ENCODE measurements around the gene WDR7. TPM values are rescaled to one million over a fixed set of nuclear protein-coding genes. Genes with fewer than 3 reads are reported as not detected.
"Not testable (repeated sequence)": the region's sequence is repeated elsewhere in the genome, so short reads cannot be mapped to it uniquely, and the experiment has no call there.

WDR7 gene
- total RNA-seq, 1 experiment from 2014 or later: 13.7 TPM

DNA sequence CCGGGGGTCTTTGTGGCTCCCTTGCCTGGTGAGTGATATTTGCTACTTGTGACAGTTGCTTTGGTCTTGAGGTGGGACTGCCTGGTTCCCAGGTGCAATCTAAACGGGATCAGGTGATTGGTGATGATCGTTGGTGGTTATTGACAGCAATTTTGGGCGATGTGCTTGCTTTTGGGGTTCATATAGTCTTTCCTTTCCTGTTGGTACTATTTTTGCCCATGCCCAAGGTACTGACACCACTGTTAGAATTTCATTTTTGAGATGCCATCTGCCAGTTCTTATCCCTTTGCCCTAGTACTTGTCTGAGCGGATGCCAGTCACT, 573 bp downstream of the WDR7 start:
- DNase-seq (ENCODE audit: low spot score): peak; percentile 32
- in situ Hi-C loops (cut with HindIII; ENCODE audit: low sequenced_read_pairs): no loop called here

DNA sequence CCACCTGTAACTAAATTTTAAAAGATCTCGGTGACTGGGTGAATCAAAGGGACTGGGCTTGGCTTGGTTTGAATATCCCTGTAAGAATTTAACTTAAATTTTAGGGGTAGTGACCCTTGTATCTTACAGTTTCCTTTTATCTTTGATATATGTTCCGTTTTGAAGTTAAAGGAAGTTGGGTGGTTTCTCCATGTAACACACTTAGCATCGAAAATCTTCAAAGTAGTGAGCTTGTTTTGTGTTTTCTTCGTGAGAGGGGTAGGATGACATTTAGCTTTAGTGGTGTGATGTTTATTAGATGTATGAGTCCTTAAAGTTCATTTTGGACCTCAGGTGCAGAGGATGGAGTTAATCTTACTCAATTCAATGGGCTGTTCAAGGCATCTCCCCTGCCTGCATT, 1.6 kb downstream of the WDR7 start:
- in situ Hi-C loops (cut with HindIII; ENCODE audit: low sequenced_read_pairs): no loop called here
- DNase-seq (ENCODE audit: low spot score): no peak

DNA sequence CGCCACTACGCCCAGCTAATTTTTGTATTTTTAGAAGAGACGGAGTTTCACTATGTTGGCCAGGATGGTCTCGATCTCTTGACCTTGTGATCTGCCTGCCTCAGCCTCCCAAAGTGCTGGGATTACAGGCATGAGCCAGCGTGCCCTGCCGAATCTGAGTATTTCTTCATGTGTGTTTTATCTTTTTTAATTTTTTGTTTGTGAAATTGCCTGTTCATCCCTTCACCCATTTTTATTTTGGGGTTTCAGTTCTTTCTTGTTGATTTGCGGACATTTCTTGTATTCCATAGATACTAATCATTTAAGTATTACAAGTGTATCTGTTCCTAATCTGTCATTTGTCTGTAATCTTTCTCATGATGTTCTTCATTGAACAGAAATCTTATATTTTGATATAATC, 3.1 kb downstream of the WDR7 start:
- in situ Hi-C loops (cut with HindIII; ENCODE audit: low sequenced_read_pairs); DNase-seq (ENCODE audit: low spot score): not testable (repeated sequence)

DNA sequence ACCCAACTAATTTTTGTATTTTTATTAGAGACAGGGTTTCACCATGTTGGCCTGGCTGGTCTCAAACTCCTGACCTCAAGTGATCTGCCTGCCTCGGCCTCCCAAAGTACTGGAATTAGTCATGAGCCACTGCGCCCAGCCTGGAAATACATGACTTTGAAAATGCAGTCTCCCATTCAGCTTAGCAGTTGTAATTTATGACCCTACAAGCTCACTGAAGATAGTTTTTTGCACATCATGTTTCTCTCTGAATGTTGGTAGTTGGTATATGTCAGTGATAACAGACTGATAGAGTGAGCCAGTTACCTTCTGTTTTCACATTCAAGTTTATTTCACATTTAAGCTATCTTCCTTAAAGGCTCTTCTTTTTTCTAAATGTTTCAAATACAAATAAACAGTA, 7.1 kb downstream of the WDR7 start:
- in situ Hi-C loops (cut with HindIII; ENCODE audit: low sequenced_read_pairs): no loop called here
- no peak for DNase-seq (ENCODE audit: low spot score)

DNA sequence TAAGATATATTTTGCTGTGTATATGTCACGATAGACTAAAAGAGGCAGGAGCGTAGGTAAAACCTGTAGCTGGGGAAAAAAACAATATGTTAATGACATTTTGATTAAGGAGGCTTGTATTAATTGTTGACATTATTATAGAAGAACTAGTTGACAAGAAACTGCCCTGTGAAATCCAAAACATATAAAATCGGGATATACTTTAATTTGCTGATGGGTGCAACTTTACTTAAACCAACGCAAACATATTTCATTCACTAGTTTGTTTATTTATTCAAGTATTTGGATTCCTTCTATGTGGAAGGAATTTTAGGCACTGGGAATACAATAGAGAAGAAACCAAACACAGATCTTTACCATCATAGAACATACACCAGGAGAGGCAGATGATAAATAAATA, 8.0 kb downstream of the WDR7 start:
- in situ Hi-C loops (cut with HindIII; ENCODE audit: low sequenced_read_pairs): no loop called here
- no peak for DNase-seq (ENCODE audit: low spot score)

DNA sequence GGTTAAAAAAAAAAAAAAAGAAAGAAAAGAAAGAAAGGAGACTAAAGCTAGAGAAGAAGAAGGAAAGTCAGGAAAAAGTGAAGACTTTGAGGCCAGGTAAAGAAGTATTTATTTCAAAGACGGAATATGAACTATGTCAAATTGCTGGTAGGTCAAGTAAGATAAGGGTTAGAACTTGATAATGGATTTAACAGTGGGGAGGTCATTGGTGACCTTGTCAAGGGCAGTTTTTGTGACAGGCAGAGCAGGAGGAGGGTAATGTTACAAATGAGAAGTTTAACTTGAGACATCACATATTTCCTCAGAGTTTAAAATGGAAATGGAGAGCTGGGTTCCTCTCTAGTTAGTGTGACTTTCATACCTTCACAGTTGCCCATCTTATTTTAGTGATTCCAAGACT, 9.5 kb downstream of the WDR7 start:
- no peak for DNase-seq (ENCODE audit: low spot score)
- in situ Hi-C loops (cut with HindIII; ENCODE audit: low sequenced_read_pairs): no loop called here

DNA sequence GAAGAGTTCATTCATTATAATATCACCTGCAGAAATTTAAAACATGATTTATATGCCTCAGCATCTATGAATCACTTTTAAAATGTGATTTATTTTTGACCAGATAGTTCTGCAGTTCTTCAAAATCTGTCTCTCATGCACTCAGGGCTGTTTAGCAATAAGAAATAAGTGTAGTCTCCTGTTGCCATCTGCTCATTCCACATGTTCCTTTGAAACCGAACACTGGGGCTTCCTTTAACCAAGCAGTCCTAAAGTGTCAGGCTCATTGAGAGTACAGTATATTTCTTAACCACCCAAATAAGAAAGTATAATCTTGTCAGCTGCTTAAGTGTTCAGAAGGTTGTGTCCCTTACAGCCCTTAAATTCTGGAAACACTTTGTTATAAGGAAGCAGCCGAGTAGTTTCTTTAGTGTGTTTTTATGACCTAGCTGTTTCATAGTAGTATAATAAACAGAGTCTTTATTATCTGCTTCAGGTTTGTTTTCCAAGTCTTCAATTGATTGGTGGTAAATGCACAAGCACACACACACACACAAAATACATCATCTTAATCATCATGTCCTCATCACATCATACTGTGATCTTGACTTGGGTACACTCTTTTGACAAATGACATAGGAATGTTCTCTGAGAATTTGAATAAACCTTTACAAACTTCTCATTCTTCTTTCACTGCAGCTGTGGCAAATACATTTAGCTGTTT, 10.4 kb downstream of the WDR7 start:
- DNase-seq (ENCODE audit: low spot score): no peak
- in situ Hi-C loops (cut with HindIII; ENCODE audit: low sequenced_read_pairs): no loop called here

DNA sequence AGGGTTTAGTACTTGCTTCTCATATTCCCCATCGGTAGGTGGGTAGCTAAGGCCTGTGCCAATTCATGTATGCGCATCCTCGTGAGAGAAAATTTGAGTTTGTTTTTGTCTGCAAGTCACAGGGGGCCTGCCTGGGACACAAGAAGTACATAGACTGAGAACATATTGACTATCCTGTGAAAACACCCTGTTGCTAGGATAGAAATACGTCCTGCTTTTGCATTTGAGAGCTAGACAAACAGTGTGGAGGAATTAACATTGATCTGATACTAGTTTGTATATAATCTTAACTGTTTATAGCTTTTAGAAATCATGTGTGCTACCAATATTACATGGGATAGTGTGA, 10.9 kb downstream of the WDR7 start:
- DNase-seq (ENCODE audit: low spot score): no peak

DNA sequence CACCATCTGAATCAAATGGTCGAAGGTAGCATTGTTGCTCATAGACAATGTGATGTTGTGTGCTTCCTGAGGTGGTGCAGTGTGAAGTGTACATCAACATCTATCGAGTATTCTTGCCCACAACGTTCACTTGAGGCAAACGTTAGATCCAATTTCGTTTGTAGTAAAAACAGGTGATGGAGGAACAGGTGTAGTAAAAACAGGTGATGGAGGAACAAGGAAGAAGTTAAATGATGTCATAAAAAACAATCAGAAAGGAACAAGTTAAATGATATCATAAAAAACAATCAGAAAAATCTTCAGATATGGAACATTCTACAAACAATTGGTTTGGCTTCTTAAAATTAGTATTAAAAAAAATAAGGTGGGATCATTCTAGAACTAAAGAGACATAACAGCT, 11.3 kb downstream of the WDR7 start:
- in situ Hi-C loops (cut with HindIII; ENCODE audit: low sequenced_read_pairs): no loop called here

More for the DNA sequence above, 10.9 kb downstream of the WDR7 start:
- in situ Hi-C loops (cut with HindIII; ENCODE audit: low sequenced_read_pairs): no loop called here

DNA sequence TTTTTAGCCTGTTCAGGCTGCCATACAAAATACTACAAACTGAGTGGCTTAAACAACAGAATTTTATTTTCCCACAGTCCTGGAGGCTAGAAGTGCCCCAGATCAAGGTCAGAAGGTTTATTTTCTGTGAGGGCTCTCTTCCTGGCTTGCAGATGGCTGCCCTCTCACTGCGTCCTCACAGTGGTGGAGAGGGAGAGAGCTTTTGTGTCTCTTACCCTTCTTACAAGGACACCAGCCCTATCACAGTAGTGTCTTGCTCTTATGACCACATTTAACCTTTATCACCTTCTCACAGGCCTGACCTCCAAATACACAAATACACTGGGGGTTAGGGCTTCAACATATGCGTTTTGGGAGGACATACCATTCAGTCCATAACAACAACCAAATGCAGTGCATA, 11.7 kb downstream of the WDR7 start:
- in situ Hi-C loops (cut with HindIII; ENCODE audit: low sequenced_read_pairs): no loop called here
- DNase-seq (ENCODE audit: low spot score): no peak

More for the DNA sequence above, 11.3 kb downstream of the WDR7 start:
- no peak for DNase-seq (ENCODE audit: low spot score)

DNA sequence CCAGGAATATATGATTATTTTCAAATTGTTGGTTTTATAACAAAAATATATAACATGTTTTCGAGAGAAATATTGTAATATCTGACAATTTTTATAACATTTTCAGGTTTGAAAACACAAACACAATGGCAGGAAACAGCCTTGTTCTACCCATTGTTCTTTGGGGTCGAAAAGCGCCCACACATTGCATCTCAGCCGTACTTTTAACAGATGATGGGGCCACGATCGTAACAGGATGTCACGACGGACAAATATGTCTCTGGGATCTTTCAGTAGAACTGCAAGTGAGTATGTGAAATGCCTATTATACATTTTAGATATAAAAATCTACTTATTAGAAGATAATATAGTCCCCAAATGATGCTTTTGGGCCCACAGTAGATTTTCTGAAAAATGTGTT, 21.2 kb downstream of the WDR7 start:
- DNase-seq (ENCODE audit: low spot score): no peak
- in situ Hi-C loops (cut with HindIII; ENCODE audit: low sequenced_read_pairs): no loop called here

DNA sequence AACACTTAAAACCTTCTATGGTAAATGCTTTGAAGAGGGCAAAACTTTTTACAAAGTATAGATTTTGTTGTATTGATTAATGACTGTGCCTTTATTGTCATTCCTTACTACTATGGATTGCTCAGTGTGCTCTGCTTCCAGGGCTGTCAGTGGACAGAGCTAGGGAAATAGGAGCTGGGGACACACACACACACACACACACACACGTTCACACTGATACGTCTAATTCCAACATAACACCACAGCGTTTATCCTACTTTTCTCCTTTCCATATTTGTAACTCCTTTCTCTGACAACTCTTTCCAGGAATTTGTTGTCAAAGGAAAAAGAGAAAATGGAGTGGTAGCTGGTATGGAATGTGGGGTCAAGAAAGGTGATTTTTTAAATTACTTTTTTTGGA, 21.8 kb downstream of the WDR7 start:
- in situ Hi-C loops (cut with HindIII; ENCODE audit: low sequenced_read_pairs): no loop called here

DNA sequence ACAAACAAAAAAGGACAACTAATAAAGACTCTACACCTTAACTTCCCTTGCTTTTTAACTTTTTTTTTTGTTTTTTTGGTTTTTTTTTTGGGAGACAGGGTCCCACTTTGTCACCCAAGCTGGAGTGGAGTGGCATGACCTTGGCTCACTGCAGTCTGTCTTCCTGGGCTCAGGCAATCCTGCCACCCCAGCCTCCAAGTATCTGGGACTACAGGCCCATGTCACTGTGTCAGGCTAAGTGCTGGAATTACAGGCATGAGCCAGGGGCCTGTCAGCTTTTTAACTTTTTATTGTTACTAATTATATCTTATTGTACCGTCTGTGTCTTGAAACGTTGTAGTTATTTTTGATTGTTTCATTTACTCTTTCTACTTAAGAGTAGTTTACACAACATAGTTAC, 25.5 kb downstream of the WDR7 start:
- DNase-seq (ENCODE audit: low spot score): no peak
- in situ Hi-C loops (cut with HindIII; ENCODE audit: low sequenced_read_pairs): no loop called here

More for the DNA sequence above, 21.8 kb downstream of the WDR7 start:
- no peak for DNase-seq (ENCODE audit: low spot score)

DNA sequence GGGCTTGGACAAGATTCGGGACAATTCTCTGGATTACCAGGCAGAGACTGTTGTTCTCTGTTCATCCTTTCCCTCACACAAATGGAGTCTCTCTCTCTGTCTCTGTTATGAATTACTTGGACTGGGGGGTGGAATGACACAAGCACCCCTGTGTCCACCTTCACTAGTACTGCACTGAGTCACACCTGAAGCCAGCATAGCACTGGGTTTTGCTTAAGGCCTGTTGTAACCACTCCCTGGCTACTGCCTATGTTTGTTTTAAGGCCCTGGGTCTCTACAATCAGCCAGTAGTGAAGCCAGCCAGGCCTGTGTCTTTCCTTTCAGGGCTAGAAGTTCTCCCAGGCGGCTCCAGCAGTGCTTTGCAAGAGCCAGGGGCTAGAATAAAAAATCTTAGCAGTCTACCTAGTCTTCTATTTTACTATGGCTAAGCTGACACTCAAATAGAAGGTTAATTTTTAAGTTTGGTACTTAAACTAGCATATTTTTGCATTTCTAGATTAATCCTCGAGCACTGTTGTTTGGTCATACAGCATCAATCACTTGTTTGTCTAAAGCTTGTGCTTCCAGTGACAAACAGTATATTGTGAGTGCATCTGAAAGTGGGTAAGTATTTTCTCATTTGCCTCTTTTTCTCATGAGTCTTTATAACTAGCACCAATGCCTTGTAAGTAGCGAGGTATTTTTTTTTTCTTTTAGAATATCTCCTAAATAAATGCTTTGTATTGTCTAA, 27.8 kb downstream of the WDR7 start:
- no peak for DNase-seq (ENCODE audit: low spot score)
- in situ Hi-C loops (cut with HindIII; ENCODE audit: low sequenced_read_pairs): no loop called here

DNA sequence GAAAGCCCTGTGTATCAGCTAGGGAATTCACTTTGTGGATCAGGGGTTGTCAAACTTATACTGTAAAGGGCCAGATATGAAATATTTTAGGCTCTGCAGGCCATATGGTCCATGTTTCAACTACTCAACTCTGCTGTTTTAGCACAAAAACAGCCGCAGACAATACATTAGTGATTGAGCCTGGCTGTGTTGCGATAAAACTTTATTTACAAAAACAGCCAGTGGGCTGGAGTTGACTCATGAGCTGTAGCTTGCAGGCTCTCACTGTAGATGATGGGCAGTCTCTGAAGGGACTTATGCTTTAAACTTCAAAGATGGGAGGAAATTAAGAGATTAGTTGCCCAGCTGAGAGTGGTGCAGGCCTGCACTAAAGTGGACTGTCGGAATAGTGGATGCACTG, 33.1 kb downstream of the WDR7 start:
- in situ Hi-C loops (cut with HindIII; ENCODE audit: low sequenced_read_pairs): no loop called here
- no peak for DNase-seq (ENCODE audit: low spot score)

DNA sequence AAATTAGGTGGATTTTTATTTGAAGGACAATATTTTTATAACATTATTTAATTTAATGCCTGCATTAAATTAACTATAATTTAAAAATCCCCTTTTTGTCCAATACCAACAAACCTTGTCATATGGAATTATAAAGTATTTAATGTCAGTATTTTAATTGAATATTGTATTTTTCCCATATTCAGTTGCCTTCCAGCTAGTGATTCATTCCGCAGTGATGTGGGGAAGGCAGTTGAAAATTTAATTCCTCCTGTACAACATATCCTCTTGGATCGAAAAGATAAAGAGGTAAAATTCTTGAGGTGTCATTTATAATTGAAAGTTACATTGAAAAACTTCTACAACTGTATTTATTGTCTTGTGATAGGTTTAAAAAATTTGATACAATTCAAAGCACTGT, 40.4 kb downstream of the WDR7 start:
- in situ Hi-C loops (cut with HindIII; ENCODE audit: low sequenced_read_pairs): no loop called here
- DNase-seq (ENCODE audit: low spot score): no peak

DNA sequence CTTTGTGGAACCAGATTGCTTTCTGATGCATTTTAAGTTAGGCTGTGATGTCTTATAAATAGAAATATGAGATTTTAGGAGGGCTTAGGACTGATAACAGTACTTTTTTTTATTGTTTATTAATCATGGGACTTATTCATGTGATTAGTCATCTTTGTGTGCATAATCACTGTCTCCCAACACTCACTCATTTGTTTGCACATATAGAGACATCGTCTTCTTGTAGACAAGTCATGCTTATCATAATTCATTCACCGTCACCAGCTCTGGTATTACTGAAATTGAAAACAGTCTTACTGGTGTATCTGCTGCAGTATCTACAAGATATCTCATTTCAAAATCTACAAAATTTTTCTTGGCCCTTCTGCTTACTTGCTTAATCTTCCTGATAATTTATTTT, 45.8 kb downstream of the WDR7 start:
- in situ Hi-C loops (cut with HindIII; ENCODE audit: low sequenced_read_pairs): no loop called here
- DNase-seq (ENCODE audit: low spot score): no peak

DNA sequence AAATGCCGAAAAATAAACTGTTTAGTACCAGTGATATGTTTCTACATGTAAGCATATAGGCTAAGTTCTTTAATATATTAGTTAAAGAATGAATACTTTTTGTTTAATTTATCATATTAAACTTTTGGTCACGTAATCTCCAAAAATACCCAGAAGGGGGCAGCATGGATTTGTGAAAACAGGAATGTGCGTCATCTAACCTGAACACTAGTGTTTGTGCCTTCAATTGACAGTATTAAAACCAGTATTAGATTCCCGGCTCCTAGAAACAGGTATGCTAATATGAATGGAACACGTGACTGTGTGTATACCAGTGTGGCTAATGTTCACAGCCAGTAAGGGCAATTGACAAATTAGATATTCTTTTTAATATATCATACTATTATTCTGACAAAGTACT, 51.8 kb downstream of the WDR7 start:
- in situ Hi-C loops (cut with HindIII; ENCODE audit: low sequenced_read_pairs): no loop called here
- DNase-seq (ENCODE audit: low spot score): peak; percentile 29

DNA sequence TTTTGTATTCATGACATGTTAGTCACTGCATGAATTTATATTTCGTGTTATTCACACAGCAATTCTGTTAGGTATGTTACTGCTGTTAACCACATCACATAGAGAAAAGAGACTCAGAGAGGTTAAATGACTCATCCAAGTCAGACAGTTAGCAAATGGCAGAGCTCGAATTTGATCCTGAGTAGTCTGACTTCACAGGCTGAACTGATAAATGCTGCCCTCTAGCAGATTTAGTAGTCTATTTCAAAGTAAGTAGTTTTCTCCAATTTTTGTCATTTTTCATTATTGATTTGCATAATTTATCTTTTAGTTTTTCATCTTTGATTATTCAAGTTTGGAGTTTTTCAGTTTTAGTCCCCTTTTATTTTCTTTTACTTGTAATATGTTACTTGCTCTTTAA, 58.3 kb downstream of the WDR7 start:
- no peak for DNase-seq (ENCODE audit: low spot score)
- in situ Hi-C loops (cut with HindIII; ENCODE audit: low sequenced_read_pairs): no loop called here

DNA sequence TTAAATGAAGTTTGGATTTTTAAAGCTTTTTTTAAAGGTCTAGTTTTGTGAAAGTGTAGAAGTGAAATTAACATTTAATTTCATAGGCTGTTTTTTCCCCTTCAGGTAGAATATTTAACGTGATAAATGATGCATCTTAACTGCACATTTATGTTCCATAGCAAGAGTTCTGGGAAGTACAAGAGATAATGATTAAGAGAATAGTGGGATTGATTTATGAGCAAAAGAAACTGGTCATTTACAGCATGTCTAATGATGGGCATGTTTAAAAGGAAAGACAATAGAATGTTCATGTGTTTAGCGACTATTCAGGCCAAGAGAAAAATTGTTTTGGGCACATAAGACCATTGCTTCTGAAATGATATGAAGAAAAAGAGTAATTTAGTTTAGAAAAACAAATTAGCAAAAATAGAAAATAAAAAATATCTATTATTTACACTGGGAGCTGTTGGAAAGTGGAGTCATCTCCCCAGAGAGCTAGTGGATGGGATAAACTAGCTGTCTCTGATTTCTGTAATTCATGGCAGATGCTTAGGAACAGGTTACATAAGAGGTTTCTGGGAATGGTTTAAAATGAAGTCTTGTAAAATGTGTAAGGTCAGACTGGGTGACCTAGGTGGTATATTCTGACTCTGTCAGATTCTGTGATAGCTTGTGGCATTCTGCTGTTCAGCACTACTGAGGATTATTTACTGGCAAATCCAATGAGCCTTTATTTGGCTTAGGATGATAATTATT, 60.7 kb downstream of the WDR7 start:
- in situ Hi-C loops (cut with HindIII; ENCODE audit: low sequenced_read_pairs): no loop called here
- peak; percentile 9 for DNase-seq (ENCODE audit: low spot score)

DNA sequence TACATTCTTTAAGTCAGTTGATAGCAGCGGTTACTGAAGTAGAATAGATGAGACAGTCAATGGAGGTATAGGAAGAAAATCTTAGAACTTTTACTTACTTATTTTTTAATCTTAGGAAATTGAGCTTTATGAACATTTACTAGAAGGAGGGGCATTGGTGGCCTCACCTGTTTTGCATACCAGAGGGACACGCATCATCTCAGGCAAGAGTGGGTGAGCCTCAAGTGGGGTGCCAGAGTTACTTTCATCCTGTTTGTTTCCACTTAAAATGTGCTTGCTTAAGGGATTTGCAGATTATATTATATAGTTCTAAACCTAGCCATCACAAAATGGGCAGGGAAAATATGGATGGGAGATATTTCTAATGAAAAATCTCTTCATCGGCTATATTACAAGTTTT, 61.6 kb downstream of the WDR7 start:
- in situ Hi-C loops (cut with HindIII; ENCODE audit: low sequenced_read_pairs): no loop called here
- no peak for DNase-seq (ENCODE audit: low spot score)
